GM12878 (cell line): ENCODE measurements around the gene CCDC141.

Experiments
- EP300 ChIP-seq, 2 experiments: fragments of 150-350 bp in 1 of 2; IDR thresholded peaks; 2 replicates each; pipeline ENCODE4 v1.6.1; 2011 to 2012; ENCODE audit warnings: low read depth in 2 of 2, low read length in 2 of 2, borderline replicate concordance in 1 of 2, improper control_type of control experiment in 1 of 2, inconsistent platforms in 1 of 2; ENCODE audit not compliant: control insufficient read depth in 1 of 2
- POLR2A ChIP-seq: IDR thresholded peaks from 2 replicates; pipeline ENCODE4 v1.6.1; 2011; ENCODE audit warnings: low read depth, mild to moderate bottlenecking, low read length
- RCOR1 ChIP-seq: conservative IDR thresholded peaks from 2 replicates; pipeline ENCODE4 v1.6.1; 2012; ENCODE audit warnings: low read depth, low read length, improper control_type of control experiment
- TCF12 ChIP-seq: IDR thresholded peaks from 2 replicates; pipeline ENCODE4 v1.6.1; 2011; ENCODE audit warnings: low read depth, mild to moderate bottlenecking, low read length
- TF ChIP-seq, protein P1 (sequence below), 3 experiments: IDR thresholded peaks in 2 of 3; conservative IDR thresholded peaks in 1 of 3; 2 replicates each; pipeline ENCODE4 v1.5.1; 2011; ENCODE audit warnings: low read depth in 3 of 3, low read length in 3 of 3, mild to moderate bottlenecking in 3 of 3, control low read depth in 2 of 3, moderate library complexity in 2 of 3, inconsistent platforms in 1 of 3, mixed read lengths in 1 of 3; ENCODE audit not compliant: control insufficient read depth in 2 of 3, insufficient read depth in 1 of 3; ENCODE audit errors: extremely low read depth in 1 of 3
- TF ChIP-seq, protein P2 (sequence below): IDR thresholded peaks from 2 replicates; pipeline ENCODE4 v1.6.1; 2011; ENCODE audit warnings: low read depth, mild to moderate bottlenecking, low read length, moderate library complexity, borderline replicate concordance; ENCODE audit errors: extremely low read depth

DNA sequence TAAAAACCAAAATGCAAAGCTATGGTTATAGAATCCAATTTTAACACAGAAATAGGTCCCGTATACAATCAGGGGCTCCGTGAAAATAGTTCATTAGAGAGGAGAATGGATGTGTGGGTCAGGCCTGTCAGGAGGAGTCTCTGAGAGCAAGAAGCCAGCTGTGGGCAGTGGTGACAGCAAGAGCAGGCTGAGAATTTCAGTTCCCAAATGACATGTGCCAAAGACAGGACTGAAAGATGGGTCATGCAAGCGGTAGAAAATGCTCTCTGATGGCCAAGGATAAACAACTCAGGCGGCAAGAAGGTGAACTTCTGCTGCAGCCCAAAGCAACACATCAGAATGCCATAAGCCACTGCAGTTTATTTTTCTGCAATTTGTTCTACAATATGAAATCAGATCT is 100.4 kb downstream of the CCDC141 start:
- no peak for TF ChIP-seq EP300 (IDR thresholded peaks at IDR 0.05; ENCODE audit: borderline replicate concordance in 1 of 2, control insufficient read depth in 1 of 2, low read depth in 2 of 2, low read length in 2 of 2)
- no peak for TF ChIP-seq POLR2A
- TF ChIP-seq, protein P1, sequence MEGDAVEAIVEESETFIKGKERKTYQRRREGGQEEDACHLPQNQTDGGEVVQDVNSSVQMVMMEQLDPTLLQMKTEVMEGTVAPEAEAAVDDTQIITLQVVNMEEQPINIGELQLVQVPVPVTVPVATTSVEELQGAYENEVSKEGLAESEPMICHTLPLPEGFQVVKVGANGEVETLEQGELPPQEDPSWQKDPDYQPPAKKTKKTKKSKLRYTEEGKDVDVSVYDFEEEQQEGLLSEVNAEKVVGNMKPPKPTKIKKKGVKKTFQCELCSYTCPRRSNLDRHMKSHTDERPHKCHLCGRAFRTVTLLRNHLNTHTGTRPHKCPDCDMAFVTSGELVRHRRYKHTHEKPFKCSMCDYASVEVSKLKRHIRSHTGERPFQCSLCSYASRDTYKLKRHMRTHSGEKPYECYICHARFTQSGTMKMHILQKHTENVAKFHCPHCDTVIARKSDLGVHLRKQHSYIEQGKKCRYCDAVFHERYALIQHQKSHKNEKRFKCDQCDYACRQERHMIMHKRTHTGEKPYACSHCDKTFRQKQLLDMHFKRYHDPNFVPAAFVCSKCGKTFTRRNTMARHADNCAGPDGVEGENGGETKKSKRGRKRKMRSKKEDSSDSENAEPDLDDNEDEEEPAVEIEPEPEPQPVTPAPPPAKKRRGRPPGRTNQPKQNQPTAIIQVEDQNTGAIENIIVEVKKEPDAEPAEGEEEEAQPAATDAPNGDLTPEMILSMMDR (IDR thresholded peaks at IDR 0.05 in 2 of 3, conservative IDR thresholded peaks at IDR 0.05 in 1 of 3; ENCODE audit: control insufficient read depth in 2 of 3, extremely low read depth in 1 of 3, insufficient read depth in 1 of 3, low read depth in 3 of 3, low read length in 3 of 3): no peak
- TF ChIP-seq, protein P2, sequence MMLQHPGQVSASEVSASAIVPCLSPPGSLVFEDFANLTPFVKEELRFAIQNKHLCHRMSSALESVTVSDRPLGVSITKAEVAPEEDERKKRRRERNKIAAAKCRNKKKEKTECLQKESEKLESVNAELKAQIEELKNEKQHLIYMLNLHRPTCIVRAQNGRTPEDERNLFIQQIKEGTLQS: no peak
- no peak for TF ChIP-seq TCF12
- no peak for TF ChIP-seq RCOR1
